GM21381 (cell line): Measurements from ENCODE around the gene NRG2.

ENCODE experiments used
- ATAC-seq: cut with Tn5 transposase; IDR thresholded peaks from one replicate; pipeline ENCODE4 v1.9.1; 2021; ENCODE audit warnings: mild to moderate bottlenecking, moderate library complexity; ENCODE audit not compliant: unreplicated experiment

Gene NRG2

GRCh38 chr5:140013536-140013935, 29.6 kb downstream of the NRG2 start:
- no peak for ATAC-seq

GRCh38 chr5:140012443-140012842, 30.7 kb downstream of the NRG2 start:
- no peak for ATAC-seq

- peak; percentile 76 for ATAC-seq
Observed at GRCh38 chr5:140011297-140011802, 31.7 kb downstream of the NRG2 start.

DNA sequence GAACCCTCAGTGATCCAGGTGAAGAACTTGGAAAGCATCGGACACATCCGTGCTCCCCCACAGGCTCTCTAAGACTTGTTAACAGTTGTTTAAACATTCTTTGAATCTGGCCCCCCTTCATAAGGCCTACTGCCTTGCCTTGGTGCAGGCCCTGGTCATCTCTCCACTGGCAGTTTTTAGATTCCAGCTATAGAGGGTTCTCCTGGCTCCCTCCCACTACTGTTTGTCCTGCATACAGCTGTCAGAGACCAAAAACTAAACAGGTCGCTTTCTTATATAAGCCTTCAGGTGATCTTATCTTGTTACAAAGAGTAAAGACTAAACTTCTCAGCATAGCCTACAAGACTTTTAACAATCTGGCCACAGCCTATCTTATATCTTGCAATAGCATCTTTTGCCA, 32.3 kb downstream of the NRG2 start:
- no peak for ATAC-seq

DNA sequence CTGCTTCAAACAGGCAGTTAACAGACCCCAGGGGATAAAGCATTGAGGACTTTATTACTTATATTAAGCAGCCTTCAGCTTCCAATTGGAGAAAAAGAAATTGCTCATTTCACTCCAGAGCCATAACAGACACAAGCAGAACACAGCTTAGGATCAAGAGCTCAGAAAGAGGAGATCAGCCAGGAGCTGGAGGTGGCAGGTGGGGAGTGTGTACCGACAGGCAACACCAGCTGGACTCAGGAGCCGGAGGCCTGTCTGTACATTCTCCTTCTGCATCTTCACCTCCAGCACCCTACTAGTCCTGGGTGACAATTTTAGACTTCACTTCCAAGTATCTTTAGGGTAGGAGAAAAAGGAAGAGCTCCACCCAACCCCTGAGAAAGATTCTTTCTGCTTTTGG, 35.8 kb downstream of the NRG2 start:
- ATAC-seq, result no peak

GRCh38 chr5:140005145-140005591, 37.9 kb downstream of the NRG2 start:
- ATAC-seq, result peak; percentile 96

DNA sequence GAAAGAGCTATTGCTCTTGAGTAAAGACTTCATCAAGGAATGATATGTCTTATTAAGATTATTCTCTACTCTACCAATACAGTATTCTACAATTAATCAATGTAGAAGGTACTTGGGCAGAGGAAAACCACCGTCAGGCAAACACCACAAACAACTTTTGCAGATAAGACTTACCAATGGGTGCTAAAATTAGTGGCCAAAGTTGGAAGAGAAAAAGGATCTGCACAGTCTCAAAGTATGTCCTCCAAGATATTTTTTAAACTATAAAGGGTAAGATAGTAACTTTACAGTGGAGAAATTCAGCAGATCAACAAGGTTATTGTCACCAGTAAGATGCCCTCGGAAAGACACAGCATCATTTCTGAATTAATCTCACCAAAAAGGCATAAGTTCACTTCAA, 38.9 kb downstream of the NRG2 start:
- ATAC-seq, result no peak

DNA sequence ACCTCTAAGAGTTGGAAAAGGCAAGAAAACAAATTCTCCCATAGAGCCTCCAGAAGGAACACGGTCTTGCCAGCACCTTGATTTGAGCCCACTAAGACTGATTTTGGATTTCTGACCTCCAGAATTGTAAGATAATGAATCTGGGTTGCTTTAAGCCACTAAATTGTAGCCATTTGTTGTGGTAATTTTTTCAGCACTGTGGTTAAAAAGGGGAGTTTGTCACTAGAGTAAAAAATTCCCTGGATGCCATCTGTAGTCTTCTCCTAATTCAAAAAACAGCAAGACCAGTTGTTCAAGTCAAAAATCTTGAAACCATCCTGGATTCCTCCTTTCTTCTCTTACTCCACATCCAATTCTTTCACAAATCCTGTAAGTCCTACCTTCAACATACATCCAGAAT, 39.6 kb downstream of the NRG2 start:
- ATAC-seq, result no peak

GRCh38 chr5:140000332-140000731, 42.8 kb downstream of the NRG2 start:
- ATAC-seq, result no peak

DNA sequence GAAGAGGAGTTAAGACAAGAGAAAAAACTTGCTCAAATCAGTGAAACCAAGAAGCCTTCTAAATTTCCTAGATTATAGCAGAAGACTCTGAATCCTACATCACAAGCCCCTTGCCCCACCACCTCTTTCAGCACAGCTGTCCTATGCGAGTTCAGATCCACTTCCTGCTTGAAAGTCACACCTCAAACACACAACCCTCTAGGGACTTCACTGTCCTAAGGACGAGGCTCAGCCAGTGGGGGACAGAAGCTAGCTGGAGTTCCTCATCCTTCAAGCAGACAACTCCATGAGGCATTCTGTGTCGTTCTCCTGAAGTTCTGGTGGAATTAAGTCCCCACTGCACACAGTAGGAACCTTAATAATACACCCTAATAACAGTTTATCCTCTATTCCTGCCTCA, 44.3 kb downstream of the NRG2 start:
- ATAC-seq, result no peak

GRCh38 chr5:139997276-139997675, 45.8 kb downstream of the NRG2 start:
- ATAC-seq, result no peak

DNA sequence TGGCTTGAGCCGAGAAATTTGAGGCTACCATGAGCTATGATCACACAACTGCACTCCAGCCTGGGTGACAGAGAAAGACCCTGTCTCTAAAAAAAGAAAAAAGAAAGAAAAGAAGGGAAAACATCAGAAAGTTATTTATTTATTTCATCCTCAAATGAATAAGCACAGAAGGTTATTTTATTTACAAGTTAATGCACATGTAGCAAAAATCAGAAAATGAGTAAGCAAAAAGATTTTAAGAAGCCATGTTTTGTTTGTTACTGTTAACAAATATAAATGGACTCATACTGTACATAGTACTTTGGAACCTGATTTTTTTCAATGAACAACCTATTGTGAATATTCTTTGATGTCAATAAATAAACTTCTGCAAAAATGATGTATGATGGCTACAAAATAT, 47.2 kb downstream of the NRG2 start:
- ATAC-seq, result no peak

DNA sequence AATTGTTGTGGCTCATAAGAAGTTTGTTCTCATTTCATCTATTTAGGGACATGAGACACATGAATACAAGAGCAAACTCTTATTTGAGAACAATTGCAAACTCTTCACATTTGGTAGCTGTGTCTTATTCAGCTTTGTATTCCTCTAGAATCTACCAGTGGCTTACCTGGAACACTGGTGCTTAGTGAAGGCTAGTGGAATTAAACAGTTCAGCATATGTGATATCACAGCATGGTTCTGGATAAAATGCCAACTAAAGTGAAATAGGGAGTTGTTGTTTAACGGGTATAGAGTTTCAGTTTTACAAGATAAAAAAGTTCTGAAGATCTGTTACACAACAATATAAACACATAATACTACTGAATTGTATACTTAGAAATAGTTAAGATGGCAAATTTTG, 48.9 kb downstream of the NRG2 start:
- no peak for ATAC-seq

DNA sequence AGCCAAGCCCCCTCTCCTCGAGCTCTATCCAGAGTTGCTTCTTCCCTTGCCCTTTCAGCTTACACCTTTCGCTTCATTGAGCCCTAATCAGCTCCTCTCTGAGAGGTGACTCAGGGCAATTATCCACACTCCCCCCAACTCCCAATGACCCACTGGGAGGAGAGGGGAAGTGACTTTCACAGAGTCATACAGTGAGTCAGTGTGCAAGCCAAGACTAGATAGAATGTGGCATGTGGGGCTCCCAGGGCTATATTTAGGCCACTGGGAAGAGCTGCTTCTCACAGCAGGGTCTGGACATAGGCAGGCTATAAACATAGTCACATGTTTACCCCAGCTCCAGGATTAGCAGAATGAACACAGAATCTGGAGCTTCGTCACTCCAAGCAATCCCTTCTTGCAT, 57.4 kb downstream of the NRG2 start:
- ATAC-seq, result no peak

GRCh38 chr5:139985290-139985689, 57.8 kb downstream of the NRG2 start:
- no peak for ATAC-seq

GRCh38 chr5:139984816-139985215, 58.3 kb downstream of the NRG2 start:
- ATAC-seq, result no peak

DNA sequence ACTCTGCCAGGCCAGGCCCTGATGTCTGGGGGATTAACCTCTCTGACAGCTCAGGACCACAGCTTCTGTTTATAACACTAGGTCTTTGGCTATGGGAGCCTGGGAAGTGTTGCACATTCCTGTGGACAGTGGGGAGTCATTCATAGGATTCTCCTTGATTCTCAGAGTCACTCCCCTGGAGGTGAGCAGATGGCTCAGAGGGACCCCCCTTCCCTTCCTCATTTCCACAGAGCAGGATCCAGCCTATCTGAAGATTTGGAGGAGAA, 60.2 kb downstream of the NRG2 start:
- ATAC-seq, result no peak

- no peak for ATAC-seq
Observed at GRCh38 chr5:139982157-139982974, 60.7 kb downstream of the NRG2 start.

DNA sequence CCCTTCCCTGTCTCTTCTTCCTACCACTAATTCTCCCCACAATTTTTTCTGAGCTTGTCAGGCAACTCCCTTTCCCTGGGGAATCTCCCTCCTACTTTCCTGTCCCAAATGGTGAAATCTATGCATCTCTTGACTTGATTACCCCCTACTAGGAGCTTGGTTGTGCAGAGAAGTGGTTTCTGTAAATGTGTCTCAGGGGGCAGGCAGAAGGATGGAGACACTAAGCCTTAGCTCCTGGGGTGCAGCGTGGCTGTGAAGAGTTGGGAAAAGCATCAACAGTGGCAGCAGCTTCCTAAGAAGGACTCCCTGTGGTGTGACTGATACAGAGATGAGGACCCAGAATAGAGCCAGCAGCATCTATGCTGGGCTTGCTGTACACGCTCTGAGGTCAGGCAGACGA, 62.3 kb downstream of the NRG2 start:
- no peak for ATAC-seq

DNA sequence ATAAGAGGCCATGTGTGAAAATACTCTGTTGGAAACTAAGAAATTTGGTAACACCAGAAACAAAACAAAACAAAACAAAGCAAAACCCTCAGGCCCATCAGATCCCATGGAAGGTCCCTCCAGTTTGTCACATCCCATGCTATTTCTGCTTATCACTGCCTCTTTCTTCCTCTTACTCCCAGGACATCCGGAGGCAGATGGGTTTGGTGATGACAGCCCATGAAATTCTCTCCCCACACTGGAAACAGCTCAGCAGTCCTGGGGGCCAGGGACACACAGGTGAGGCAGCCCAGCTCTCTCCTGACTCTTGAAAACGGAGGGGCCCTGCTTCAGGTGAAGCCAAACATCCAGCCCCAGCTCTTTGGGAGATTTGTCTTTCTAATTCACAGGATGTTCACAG, 63.2 kb downstream of the NRG2 start:
- no peak for ATAC-seq

- ATAC-seq, result no peak
Observed at GRCh38 chr5:139979518-139979917, 63.6 kb downstream of the NRG2 start.

- ATAC-seq, result no peak
Observed at GRCh38 chr5:139976703-139977102, 66.4 kb downstream of the NRG2 start.

- no peak for ATAC-seq
Observed at GRCh38 chr5:139975942-139976341, 67.2 kb downstream of the NRG2 start.
